ENCODE results near the gene RNF207.
A peak's percentile ranks its signal among the peaks of the same experiment; 100 is the strongest.

RNF207 gene

DNA sequence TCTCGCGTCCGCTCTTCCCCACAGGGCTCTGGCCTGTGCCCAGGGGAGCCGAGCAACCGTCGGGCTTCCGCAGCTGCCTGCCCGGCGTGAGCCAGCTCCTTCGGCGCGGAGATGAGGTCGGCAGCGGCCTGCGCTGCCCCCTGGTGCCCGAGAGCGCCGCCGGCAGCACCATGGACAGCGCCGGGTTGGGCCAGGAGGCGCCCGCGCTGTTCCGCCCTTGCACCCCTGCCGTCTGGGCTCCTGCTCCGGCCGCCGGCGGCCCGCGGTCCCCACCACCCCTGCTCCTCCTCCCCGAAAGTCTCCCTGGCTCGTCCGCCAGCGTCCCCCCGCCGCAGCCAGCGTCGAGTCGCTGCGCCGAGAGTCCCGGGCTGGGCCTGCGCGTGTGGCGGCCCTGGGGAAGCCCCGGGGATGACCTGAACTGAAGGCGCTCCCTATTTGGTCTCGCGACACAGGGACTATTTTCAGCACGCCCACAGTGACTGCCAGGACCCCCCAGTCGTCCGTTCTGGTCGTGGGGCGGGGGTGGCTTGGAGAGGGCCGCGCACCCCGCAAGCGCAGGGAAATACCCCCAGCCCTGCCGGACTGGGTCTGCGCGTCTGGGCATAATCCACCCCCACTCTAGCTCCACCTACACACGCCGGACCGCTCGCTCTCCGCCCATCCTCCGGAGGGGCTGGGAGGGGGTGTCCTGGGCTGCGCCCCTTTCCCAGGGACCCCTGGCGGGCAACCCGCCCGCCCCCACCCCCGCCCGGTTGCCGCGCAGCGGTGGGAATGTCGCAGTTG, 39.4 kb downstream of the RNF207 start:
- H3K9me3 Mint-ChIP-seq = no peaks in the 10 kb centered on the region
- DNase-seq (ENCODE audit: low spot score in 2 of 2) = peak; percentile 66 to 72
- peaks cover 10% of the 10 kb centered on the region for H3K36me3 Mint-ChIP-seq (ENCODE audit: insufficient read depth)
- H3K27ac Mint-ChIP-seq (ENCODE audit: low read depth) = no peak overlapping the region
- H3K4me1 Mint-ChIP-seq = peaks cover 19% of the 10 kb centered on the region
- H3K4me3 Mint-ChIP-seq = no peak overlapping the region
- H3K27me3 Mint-ChIP-seq = peaks cover 67% of the 10 kb centered on the region
- ATAC-seq (replicated peaks; ENCODE audit: extremely low read depth, poor library complexity, severe bottlenecking) = peak; percentile 77

DNA sequence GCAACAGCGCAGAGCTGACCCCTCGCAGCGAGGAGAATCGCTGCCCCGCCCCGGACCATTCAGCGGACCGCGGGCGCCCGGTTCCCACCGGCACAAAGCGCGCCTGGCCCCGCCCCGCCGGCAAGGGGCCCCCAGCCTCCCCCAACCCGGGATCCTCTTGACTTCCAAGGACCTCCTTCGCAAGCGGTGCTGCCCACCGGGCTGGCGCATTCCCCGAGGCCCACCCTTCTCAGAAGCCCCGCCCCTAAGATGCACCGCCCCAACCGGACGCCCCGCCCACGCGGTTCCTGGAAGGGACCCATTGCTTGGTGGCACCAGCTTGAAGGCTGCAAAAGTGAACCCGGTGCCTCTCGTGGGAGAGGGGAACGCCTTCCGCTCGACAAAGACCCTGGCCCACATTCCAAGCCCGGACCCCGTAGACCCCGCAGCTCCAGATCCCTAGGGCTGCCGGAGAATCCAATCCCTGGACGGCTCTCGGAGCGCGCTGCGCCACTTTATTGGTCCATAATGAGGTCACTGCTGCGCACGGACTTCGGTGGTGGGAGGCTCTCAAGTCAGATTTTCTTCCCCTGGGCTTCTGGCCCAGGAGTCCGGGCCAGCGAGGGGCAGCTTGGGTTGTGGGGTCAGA, 40.1 kb downstream of the RNF207 start:
- H3K4me1 Mint-ChIP-seq = peaks cover 19% of the 10 kb centered on the region
- H3K9me3 Mint-ChIP-seq = no peaks in the 10 kb centered on the region
- ATAC-seq (replicated peaks; ENCODE audit: extremely low read depth, poor library complexity, severe bottlenecking) (no peak), DNase-seq (ENCODE audit: low spot score in 2 of 2) (no peak)
- peaks cover 10% of the 10 kb centered on the region for H3K36me3 Mint-ChIP-seq (ENCODE audit: insufficient read depth)
- peaks cover 67% of the 10 kb centered on the region for H3K27me3 Mint-ChIP-seq
- no peak overlapping the region for H3K27ac Mint-ChIP-seq (ENCODE audit: low read depth)
- H3K4me3 Mint-ChIP-seq = no peak overlapping the region

DNA sequence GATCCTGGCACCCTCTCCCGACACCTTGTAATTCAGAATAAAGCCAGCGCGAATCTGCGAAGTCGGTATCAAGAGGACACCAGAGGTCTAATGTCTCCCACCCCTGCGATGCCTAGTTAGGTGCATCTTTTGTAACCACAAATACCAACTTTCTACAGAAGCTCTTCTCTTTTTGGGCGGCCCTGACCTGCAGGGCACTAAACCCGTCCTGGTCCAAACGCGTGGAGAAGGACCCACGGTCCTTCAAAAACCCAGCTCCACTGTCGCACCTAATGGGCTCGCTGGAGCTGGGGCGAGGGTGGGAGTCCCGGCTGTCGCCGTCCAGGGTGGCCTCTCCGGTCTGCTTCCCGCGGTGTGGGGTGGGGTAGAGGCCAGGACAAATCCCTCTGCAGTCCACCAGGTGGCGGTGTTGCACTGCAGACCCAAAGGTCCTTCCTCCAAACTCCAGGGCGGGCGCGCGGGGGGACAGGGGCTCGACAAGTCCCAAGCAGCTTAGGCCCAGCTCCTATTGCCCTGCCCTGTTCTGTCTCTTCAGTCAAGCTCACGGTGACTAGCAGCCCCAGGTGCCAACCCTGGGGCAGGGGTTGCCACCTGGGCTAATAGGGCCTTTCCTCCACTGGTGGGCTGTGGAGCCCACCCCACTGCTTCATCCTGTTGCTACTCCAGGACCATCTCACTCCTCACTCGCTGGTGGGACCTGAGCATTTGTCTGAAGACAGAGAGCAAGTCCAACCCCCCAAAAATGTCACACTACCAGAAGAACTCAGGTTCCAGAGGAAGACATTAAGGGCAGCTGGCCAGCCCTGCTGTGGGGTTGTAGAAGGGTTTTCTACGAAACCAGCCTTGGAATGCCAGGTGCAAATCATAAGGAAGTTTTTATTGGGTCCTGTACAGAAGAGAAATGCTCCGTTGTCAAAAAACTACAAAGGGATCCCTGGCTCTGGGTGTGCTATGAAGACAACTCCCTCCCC, 40.9 kb downstream of the RNF207 start:
- H3K36me3 Mint-ChIP-seq (ENCODE audit: insufficient read depth) = peaks cover 12% of the 10 kb centered on the region
- peaks cover 12% of the 10 kb centered on the region for H3K4me1 Mint-ChIP-seq
- no peak overlapping the region for H3K27ac Mint-ChIP-seq (ENCODE audit: low read depth)
- H3K4me3 Mint-ChIP-seq = peak overlapping the region; percentile 65
- no peaks in the 10 kb centered on the region for H3K9me3 Mint-ChIP-seq
- ATAC-seq (replicated peaks; ENCODE audit: extremely low read depth, poor library complexity, severe bottlenecking) = peak; percentile 69
- DNase-seq (ENCODE audit: low spot score in 2 of 2) = peak; percentile 60 to 75
- H3K27me3 Mint-ChIP-seq = peaks cover 66% of the 10 kb centered on the region

DNA sequence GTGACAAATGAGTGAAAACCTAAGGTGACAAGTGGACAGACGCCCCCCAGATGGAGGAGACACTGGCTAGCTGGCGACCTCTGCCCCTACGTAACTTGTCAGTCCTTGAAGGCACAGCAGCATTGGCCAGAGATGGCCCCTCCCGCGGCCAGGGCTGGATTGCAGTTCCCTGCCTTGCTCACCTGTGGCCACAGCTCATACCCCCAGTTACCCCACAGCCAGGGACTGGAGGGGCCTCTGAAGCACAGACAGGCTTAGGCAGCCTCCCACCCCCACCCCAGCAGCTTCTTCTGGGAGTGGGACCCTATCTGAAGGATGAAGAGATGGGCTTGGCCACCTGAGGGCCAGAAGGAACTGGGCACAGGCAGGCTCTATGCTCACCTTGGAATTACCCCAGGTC, 41.7 kb downstream of the RNF207 start:
- Mint-ChIP-seq H3K27ac (ENCODE audit: low read depth) (no peak overlapping the region), H3K4me3 (no peak overlapping the region), H3K27me3 (peaks cover 63% of the 10 kb centered on the region), H3K9me3 (no peaks in the 10 kb centered on the region), H3K4me1 (peaks cover 12% of the 10 kb centered on the region), H3K36me3 (ENCODE audit: insufficient read depth) (peaks cover 12% of the 10 kb centered on the region)
- no peak for ATAC-seq (replicated peaks; ENCODE audit: extremely low read depth, poor library complexity, severe bottlenecking)
- no peak for DNase-seq (ENCODE audit: low spot score in 2 of 2)

DNA sequence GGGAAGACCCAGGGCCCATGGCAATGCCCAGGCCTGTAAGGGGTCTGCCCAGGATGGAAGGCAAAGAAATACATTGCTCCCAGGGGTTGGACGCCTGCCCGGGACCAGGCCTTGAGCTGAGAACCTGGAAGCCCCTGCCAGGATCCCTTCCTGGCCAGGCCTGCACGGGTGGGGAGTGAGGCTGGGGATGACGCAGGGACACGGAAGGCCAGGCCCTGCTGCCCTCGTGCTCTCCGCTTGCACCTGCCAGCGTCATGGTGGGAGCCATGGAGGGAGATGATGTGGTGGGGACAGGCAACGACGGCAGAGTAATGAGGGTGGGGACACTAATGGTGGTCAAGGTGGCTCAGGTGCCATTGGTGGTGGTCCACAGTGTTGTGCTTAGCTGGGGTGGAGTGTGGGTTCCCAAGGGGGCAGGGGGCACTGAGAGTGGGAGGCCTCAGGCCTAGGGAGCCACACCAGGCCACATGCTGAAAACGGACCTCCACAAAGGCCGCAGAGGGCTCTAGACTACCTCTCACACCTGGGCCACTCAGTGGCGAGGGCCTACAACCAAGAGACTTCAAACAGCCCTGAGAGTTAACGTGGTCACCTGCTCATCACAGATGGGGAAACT, 42.4 kb downstream of the RNF207 start:
- no peaks in the 10 kb centered on the region for H3K9me3 Mint-ChIP-seq
- ATAC-seq (replicated peaks; ENCODE audit: extremely low read depth, poor library complexity, severe bottlenecking) = no peak
- no peak overlapping the region for H3K4me3 Mint-ChIP-seq
- H3K27ac Mint-ChIP-seq (ENCODE audit: low read depth) = no peak overlapping the region
- H3K36me3 Mint-ChIP-seq (ENCODE audit: insufficient read depth) = peaks cover 10% of the 10 kb centered on the region
- DNase-seq (ENCODE audit: low spot score in 2 of 2) = no peak
- H3K27me3 Mint-ChIP-seq = peaks cover 59% of the 10 kb centered on the region
- peaks cover 12% of the 10 kb centered on the region for H3K4me1 Mint-ChIP-seq

DNA sequence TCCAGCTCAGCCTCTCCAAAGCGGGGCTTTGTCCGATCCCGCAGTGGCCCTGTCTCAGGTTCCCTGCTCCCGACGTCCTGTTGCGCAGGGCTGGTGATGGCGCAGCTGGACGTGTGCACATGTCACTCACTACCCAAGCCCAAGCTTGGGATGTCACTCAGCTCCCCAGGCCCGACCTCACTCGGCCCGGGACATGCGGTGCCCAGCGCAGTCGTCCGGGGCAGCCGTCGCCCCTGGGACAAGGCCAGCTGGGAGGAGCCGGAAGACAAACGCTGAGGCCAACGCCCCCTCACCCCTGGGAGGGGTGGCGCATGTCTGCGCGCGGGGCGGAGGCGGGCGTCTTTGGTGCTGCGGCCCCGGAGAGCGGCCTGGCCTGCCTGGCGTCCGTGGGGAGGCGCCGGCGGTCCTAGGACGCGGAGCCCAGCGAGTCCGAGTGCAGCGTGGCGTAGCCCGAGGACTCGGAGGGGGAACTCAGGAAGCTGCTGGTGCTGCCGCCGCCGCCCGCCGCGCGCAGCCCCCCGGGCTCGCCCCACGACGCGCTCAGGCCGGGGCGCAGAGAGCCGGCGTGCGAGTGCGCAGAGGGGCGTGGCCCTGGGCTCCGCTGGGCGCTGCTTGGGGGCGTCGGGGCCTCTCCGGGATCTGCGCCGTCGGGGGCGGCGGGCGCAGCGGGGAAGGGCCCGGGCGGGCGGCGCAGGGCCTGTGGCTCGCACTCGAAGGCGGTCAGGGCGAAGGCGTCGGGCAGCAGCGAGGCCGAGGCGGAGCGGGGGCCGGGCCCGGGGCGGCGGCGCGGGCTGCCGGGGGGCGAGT, 43.2 kb downstream of the RNF207 start:
- ATAC-seq (replicated peaks; ENCODE audit: extremely low read depth, poor library complexity, severe bottlenecking) (no peak), DNase-seq (ENCODE audit: low spot score in 2 of 2) (no peak)
- Mint-ChIP-seq H3K4me1 (peaks cover 12% of the 10 kb centered on the region), H3K9me3 (no peaks in the 10 kb centered on the region), H3K27ac (ENCODE audit: low read depth) (no peak overlapping the region), H3K36me3 (ENCODE audit: insufficient read depth) (peaks cover 10% of the 10 kb centered on the region), H3K4me3 (no peak overlapping the region), H3K27me3 (peaks cover 51% of the 10 kb centered on the region)

DNA sequence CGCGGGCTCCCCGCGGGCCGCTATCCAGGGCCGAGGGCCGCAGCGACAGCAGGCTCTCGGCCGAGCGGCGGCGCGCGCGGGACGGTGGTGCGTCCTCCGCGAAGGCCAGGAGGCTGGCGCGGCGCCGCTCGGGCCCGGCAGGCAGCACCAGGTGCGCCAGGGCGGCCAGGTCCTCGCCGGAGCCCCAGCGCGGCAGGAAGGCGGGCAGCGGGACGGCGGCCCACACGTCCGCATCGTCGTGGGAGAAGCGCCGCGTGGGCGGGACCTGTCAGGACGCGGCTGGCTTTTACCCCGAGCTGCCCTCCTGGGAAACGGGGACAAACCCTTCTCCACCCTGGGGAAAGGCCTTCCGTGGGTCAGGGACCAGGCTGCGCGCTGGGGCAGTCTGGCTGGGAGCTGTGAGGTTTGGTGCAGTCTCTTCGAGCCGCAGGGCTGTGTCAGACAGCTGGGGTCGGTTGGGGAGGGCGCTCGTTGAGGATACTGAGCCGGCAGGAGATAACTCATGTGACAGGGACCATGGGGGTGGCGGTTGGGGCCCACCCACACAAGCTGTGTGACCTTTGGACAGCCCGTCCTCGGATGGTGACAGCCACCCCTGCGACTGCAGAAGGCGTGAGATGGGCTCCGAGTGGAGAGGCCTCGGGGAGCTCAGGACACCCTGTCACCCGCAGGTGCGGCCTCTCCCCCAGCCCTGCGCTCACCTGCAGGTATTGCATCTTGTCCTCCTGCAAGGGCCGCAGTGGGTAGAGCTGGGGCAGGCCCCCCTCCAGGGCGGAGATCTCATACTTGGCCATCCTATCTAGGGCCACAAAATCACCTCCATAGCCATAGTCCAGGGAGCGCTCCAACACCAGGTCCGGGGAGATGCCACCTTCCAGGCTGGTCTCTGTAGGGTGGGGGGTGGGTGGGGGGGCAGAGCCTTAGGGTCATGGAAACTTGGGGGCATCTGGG, 44.1 kb downstream of the RNF207 start:
- DNase-seq (ENCODE audit: low spot score in 2 of 2) (no peak), ATAC-seq (replicated peaks; ENCODE audit: extremely low read depth, poor library complexity, severe bottlenecking) (no peak)
- H3K36me3 Mint-ChIP-seq (ENCODE audit: insufficient read depth) = peaks cover 10% of the 10 kb centered on the region
- no peaks in the 10 kb centered on the region for H3K9me3 Mint-ChIP-seq
- peaks cover 8% of the 10 kb centered on the region for H3K4me1 Mint-ChIP-seq
- H3K27me3 Mint-ChIP-seq = peaks cover 42% of the 10 kb centered on the region
- H3K27ac Mint-ChIP-seq (ENCODE audit: low read depth) = no peak overlapping the region
- no peak overlapping the region for H3K4me3 Mint-ChIP-seq

DNA sequence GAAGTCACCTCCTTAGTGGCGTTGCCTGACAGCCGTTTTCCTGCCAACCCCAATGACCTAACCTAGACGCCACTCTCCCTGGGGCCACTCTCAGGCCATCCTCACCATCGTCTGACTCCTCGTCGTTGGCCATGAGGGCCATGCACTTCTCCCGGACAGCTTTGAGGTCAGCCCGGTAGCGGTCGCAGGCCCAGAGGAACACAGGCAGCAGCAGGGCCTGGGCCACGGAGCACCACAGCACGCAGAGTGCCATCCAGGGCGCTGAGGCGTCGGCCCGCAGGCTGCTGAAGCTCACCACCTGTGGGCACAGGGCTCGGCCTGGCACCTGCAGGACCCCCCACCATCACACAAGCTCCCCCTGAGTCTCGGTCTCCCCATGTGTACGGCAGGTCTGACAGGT, 45.3 kb downstream of the RNF207 start:
- DNase-seq (ENCODE audit: low spot score in 2 of 2) (no peak), ATAC-seq (replicated peaks; ENCODE audit: extremely low read depth, poor library complexity, severe bottlenecking) (no peak)
- peaks cover 8% of the 10 kb centered on the region for H3K4me1 Mint-ChIP-seq
- H3K27ac Mint-ChIP-seq (ENCODE audit: low read depth) = no peak overlapping the region
- H3K9me3 Mint-ChIP-seq = no peaks in the 10 kb centered on the region
- peaks cover 8% of the 10 kb centered on the region for H3K36me3 Mint-ChIP-seq (ENCODE audit: insufficient read depth)
- no peak overlapping the region for H3K4me3 Mint-ChIP-seq
- peaks cover 41% of the 10 kb centered on the region for H3K27me3 Mint-ChIP-seq

DNA sequence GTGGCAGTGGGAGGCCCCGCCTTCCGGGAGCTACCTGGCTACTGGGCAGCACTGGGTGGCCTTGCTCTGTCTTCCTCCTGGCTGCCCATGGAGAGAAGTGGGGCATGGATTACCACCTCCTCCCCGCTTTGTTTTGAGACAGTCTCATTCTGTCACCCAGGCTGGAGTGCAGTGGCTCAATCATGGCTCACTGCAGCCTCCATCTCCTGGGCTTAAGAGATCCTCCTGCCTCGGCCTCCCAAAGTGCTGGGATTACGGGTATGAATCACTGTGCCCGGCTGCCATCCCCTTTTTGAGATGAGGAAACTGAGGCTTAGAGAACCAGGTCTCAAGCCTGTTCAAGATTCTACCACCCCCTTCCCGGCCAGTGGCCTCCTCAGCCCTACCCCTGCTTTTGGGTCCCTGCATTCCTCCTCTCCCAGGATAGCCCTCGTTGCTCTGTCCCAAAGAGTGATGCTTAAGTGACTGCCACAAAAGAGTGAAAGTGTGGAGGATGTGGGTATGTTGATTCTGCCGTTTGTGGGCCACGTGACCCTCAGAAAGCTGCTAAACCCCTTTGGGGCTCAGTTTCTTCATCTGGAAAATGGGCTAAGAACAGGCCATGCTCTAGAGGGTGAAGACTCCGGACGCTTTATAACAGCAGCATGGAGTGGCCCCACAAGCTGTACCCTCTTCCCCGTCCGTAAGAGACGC, 45.9 kb downstream of the RNF207 start:
- Mint-ChIP-seq H3K27me3 (peaks cover 35% of the 10 kb centered on the region), H3K4me3 (no peak overlapping the region), H3K4me1 (peaks cover 3% of the 10 kb centered on the region), H3K36me3 (ENCODE audit: insufficient read depth) (peaks cover 3% of the 10 kb centered on the region), H3K9me3 (no peaks in the 10 kb centered on the region), H3K27ac (ENCODE audit: low read depth) (no peak overlapping the region)
- no peak for ATAC-seq (replicated peaks; ENCODE audit: extremely low read depth, poor library complexity, severe bottlenecking)
- no peak for DNase-seq (ENCODE audit: low spot score in 2 of 2)

DNA sequence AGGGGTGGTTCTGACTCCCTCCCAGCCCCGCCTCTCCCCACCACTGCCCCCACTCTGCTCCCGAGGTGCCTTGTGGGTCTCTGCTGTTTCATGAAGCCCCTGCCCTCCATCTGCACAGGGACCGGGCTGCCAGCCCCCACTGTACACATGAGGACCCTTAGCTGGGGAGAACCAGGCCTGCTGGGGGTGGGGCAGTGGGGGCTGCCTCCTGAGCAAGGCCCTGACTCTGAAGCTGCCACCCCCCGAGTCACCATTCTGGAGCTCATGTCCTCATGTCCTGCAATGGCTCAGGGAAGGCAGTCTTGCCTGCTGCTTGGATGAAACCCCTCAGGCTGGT, 46.4 kb downstream of the RNF207 start:
- ATAC-seq (replicated peaks; ENCODE audit: extremely low read depth, poor library complexity, severe bottlenecking) (no peak), DNase-seq (ENCODE audit: low spot score in 2 of 2) (no peak)
- no peak overlapping the region for H3K4me3 Mint-ChIP-seq
- H3K36me3 Mint-ChIP-seq (ENCODE audit: insufficient read depth) = peaks cover 2% of the 10 kb centered on the region
- no peaks in the 10 kb centered on the region for H3K9me3 Mint-ChIP-seq
- no peaks in the 10 kb centered on the region for H3K4me1 Mint-ChIP-seq
- H3K27me3 Mint-ChIP-seq = peaks cover 30% of the 10 kb centered on the region
- no peak overlapping the region for H3K27ac Mint-ChIP-seq (ENCODE audit: low read depth)

Data from central memory CD8-positive, alpha-beta T cell (primary cell).